ENCODE data around the gene SLC50A1.

DNA sequence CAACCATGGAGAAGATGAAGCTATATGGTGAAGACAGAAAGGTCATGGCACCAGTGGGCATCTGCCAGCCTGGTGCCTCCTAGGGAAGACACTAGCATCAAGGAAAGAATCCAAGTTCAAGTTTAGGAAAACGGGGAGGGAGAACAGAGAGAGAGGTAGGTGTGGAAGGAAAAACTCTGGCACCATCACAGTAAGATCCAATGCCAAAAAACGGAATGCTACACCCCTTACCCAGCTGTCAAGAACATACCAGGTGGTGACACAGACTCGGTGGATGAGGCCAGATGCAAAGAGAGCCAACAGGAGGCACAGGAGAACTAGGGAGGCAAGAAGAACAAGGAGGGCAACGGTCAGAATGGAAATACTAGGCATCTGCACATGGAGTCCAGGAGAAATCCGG is 33.9 kb downstream of the SLC50A1 start:
- TF ChIP-seq, protein P1, sequence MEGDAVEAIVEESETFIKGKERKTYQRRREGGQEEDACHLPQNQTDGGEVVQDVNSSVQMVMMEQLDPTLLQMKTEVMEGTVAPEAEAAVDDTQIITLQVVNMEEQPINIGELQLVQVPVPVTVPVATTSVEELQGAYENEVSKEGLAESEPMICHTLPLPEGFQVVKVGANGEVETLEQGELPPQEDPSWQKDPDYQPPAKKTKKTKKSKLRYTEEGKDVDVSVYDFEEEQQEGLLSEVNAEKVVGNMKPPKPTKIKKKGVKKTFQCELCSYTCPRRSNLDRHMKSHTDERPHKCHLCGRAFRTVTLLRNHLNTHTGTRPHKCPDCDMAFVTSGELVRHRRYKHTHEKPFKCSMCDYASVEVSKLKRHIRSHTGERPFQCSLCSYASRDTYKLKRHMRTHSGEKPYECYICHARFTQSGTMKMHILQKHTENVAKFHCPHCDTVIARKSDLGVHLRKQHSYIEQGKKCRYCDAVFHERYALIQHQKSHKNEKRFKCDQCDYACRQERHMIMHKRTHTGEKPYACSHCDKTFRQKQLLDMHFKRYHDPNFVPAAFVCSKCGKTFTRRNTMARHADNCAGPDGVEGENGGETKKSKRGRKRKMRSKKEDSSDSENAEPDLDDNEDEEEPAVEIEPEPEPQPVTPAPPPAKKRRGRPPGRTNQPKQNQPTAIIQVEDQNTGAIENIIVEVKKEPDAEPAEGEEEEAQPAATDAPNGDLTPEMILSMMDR (optimal IDR thresholded peaks at IDR 0.05 in 1 of 3, IDR thresholded peaks at IDR 0.05 in 1 of 3, conservative IDR thresholded peaks at IDR 0.05 in 1 of 3; ENCODE audit: extremely low read depth in 1 of 3, insufficient read depth in 2 of 3, low read length in 3 of 3): no peak
- TF ChIP-seq EZH2 (IDR thresholded peaks at IDR 0.05; ENCODE audit: low read length): no peak
